ENCODE measurements around the gene STK38. TPM values are rescaled to one million over a fixed set of nuclear protein-coding genes. Genes with fewer than 3 reads are reported as not detected.
"Not testable (repeated sequence)": the region's sequence is repeated elsewhere in the genome, so short reads cannot be mapped to it uniquely, and the experiment has no call there.

Gene STK38
- total RNA-seq, 1 experiment from 2014 or later: 44.7 TPM

GRCh38 chr6:36576578-36576977 is 29.3 kb upstream of the STK38 start:
- no peak overlapping the region for H3K27ac ChIP-seq (ENCODE audit: low read length)
- peaks cover 12% of the 10 kb centered on the region for H3K4me1 ChIP-seq (ENCODE audit: control insufficient read depth, insufficient read depth, low read length)
- no TSS peak for BruUV-seq (replicated peaks)
- no peaks in the 10 kb centered on the region for H3K36me3 ChIP-seq (ENCODE audit: control insufficient read depth, insufficient read depth, low read length)
- no peak for ATAC-seq
- intact Hi-C loops (cut with micrococcal nuclease; ENCODE audit: unreplicated experiment) (no loop called here), in situ Hi-C loops (cut with HindIII; ENCODE audit: low pct_unique_long_range_greater_than_20kb, low sequenced_read_pairs) (no loop called here)
- no peaks in the 10 kb centered on the region for H3K27me3 ChIP-seq (ENCODE audit: control insufficient read depth, insufficient read depth, low read length)
- ChIA-PET POLR2A (interaction anchor here (0.6 kb wide), 1 partner anchor 64 kb away, joined by 3 read pairs; no protein-coding TSS in a partner anchor), CTCF (interaction anchor here (0.9 kb wide), 1 partner anchor 46 kb away, joined by 5 read pairs; no protein-coding TSS in a partner anchor)
- no peak overlapping the region for H3K4me3 ChIP-seq (ENCODE audit: low read depth in 2 of 2, low read length in 2 of 2)
- DNase-seq (ENCODE audit: low read depth, low spot score): no peak
- no peaks in the 10 kb centered on the region for H3K9me3 ChIP-seq (ENCODE audit: control insufficient read depth, insufficient read depth, low read depth, low read length)
- TF ChIP-seq, protein P1, sequence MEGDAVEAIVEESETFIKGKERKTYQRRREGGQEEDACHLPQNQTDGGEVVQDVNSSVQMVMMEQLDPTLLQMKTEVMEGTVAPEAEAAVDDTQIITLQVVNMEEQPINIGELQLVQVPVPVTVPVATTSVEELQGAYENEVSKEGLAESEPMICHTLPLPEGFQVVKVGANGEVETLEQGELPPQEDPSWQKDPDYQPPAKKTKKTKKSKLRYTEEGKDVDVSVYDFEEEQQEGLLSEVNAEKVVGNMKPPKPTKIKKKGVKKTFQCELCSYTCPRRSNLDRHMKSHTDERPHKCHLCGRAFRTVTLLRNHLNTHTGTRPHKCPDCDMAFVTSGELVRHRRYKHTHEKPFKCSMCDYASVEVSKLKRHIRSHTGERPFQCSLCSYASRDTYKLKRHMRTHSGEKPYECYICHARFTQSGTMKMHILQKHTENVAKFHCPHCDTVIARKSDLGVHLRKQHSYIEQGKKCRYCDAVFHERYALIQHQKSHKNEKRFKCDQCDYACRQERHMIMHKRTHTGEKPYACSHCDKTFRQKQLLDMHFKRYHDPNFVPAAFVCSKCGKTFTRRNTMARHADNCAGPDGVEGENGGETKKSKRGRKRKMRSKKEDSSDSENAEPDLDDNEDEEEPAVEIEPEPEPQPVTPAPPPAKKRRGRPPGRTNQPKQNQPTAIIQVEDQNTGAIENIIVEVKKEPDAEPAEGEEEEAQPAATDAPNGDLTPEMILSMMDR (IDR thresholded peaks at IDR 0.05): no peak

DNA sequence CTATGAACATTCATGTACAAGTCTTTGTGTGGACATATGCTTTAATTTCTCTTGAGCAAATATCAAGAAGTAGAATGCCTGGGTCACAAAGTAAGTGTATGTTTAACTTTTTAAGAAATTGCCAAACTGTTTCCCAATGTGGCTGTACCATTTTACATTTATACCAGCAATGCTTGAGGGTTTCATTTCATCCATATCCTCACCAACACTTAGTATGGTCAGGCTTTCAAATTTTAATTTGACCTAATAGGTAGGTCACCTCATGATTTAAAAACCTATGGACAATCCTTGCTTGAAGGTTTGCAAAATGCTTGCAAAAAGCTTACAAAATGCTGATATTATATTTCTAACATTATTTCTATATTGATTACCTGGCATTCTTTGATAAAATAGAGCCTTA is 27.4 kb upstream of the STK38 start:
- no peaks in the 10 kb centered on the region for H3K36me3 ChIP-seq (ENCODE audit: control insufficient read depth, insufficient read depth, low read length)
- ATAC-seq (no peak), DNase-seq (ENCODE audit: low read depth, low spot score) (no peak)
- H3K27ac ChIP-seq (ENCODE audit: low read length): no peak overlapping the region
- H3K4me1 ChIP-seq (ENCODE audit: control insufficient read depth, insufficient read depth, low read length): peaks cover 12% of the 10 kb centered on the region
- no peak overlapping the region for H3K4me3 ChIP-seq (ENCODE audit: low read depth in 2 of 2, low read length in 2 of 2)
- in situ Hi-C loops (cut with HindIII; ENCODE audit: low pct_unique_long_range_greater_than_20kb, low sequenced_read_pairs): no loop called here
- no peaks in the 10 kb centered on the region for H3K27me3 ChIP-seq (ENCODE audit: control insufficient read depth, insufficient read depth, low read length)
- BruUV-seq (replicated peaks): no TSS peak
- TF ChIP-seq TCF7L2 (IDR thresholded peaks at IDR 0.05; ENCODE audit: low read depth, low read length): no peak
- no peak for TF ChIP-seq REST (IDR thresholded peaks at IDR 0.05; ENCODE audit: insufficient read depth in 1 of 2, low read depth in 2 of 2, low read length in 1 of 2)
- no peak for TF ChIP-seq SIN3A (IDR thresholded peaks at IDR 0.05; ENCODE audit: borderline replicate concordance, insufficient read depth, low read depth, low read length)
- no peak for TF ChIP-seq POLR2AphosphoS5 (IDR thresholded peaks at IDR 0.05; ENCODE audit: low read depth, low read length)
- TF ChIP-seq, protein P1 (IDR thresholded peaks at IDR 0.05): no peak
- POLR2A ChIA-PET: no interaction called here
- no peaks in the 10 kb centered on the region for H3K9me3 ChIP-seq (ENCODE audit: control insufficient read depth, insufficient read depth, low read depth, low read length)
- intact Hi-C loops (cut with micrococcal nuclease; ENCODE audit: unreplicated experiment): no loop called here
- CTCF ChIA-PET: no interaction called here

GRCh38 chr6:36572353-36573311 is 25.4 kb upstream of the STK38 start:
- POLR2A ChIA-PET: interaction anchor here (0.5 kb wide), 1 partner anchor 187 kb away, joined by 5 read pairs; no protein-coding TSS in a partner anchor
- H3K9me3 ChIP-seq (ENCODE audit: control insufficient read depth, insufficient read depth, low read depth, low read length); intact Hi-C loops (cut with micrococcal nuclease; ENCODE audit: unreplicated experiment); H3K27me3 ChIP-seq (ENCODE audit: control insufficient read depth, insufficient read depth, low read length); H3K4me1 ChIP-seq (ENCODE audit: control insufficient read depth, insufficient read depth, low read length); H3K27ac ChIP-seq (ENCODE audit: low read length); DNase-seq (ENCODE audit: low read depth, low spot score); BruUV-seq (replicated peaks); in situ Hi-C loops (cut with HindIII; ENCODE audit: low pct_unique_long_range_greater_than_20kb, low sequenced_read_pairs); H3K4me3 ChIP-seq (ENCODE audit: low read depth in 2 of 2, low read length in 2 of 2); CTCF ChIA-PET; H3K36me3 ChIP-seq (ENCODE audit: control insufficient read depth, insufficient read depth, low read length): not testable (repeated sequence)
- ATAC-seq: peak; percentile 84
